ENCODE measurements around the gene ZNF718.
"Not testable (repeated sequence)": the region's sequence is repeated elsewhere in the genome, so short reads cannot be mapped to it uniquely, and the experiment has no call there.

ZNF718 gene

DNA sequence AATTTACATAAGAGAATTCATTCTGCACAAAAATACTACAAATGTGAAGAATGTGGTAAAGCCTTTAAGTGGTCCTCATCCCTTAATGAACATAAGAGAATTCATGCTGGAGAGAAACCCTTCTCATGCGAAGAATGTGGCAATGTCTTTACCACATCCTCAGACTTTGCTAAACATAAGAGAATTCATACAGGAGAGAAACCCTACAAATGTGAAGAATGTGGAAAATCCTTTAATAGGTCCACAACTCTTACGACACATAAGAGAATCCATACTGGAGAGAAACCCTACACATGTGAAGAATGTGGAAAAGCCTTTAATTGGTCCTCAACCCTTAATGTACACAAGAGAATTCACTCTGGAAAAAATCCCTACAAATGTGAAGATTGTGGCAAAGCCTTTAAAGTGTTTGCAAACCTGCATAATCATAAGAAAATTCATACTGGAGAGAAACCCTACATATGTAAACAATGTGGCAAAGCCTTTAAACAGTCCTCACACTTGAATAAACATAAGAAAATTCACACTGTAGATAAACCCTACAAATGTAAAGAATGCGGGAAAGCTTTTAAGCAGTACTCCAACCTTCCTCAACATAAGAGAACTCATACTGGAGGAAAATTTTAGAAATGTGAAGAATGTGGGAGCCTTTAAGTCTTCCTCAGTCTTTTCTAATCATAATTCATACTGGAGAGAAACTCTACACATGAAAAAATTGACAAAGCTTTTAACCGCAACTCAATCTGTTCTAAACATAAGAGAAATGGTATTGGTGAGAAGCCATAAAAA is 37.4 kb downstream of the ZNF718 start:
- no peak for DNase-seq

DNA sequence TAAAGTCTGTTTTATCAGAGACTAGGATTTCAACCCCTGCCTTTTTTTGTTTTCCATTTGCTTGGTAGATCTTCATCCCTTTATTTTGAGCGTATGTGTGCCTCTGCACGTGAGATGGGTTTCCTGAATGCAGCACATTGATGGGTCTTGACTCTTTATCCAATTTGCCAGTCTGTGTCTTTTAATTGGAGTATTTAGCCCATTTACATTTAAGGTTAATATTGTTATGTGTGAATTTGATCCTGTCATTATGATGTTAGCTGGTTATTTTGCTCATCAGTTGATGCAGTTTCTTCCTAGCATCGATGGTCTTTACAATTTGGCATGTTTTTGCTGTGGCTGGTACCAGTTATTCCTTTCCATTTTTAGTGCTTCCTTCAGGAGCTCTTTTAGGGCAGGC is 45.3 kb downstream of the ZNF718 start:
- DNase-seq = not testable (repeated sequence)

DNA sequence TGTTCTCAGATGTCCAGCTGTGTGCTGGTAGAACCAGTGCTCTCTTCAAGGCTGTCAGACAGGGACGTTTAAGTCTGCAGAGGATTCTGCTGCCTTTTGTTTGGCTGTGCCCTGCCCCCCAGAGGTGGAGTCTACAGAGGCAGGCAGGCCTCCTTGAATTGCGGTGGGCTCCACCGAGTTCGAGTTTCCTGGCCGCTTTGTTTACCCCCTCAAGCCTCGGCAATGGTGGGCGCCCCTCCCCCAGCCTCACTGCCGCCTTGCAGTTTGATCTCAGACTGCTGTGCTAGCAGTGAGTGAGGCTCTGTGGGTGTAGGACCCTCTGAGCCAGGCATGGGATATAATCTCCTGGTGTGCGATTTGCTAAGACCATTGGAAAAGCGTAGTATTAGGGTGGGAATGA is 47.0 kb downstream of the ZNF718 start:
- not testable (repeated sequence) for DNase-seq

DNA sequence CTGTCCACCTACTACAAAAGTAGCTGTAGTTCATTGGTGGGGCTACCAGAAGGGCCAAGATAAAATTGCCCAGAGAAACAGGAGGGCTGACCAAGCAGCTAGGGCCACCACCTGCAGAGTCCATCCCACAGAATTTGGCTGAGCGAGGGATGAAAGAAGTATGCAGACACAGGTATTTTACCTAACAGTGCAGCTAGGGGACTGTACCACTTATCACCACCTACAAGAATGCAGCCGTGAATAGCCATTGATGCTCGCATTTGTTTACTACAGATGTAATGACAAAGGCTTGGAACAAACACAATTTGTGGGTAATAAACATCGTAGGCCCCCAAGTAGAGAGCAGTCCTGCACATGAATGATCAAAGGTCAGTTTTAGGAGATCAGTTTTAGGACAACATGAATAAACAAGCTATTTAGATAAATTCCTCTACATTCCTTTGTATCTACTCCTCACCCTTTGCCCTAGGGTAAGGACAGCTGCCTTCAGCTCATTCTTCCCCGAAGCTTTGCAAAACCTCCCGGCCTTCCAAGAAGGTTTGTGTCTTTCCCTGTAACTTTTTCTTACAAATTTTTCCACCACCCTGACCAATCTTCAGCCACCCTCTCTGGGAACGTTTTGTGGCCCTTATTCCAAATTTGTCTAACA is 49.5 kb downstream of the ZNF718 start:
- no peak for DNase-seq

DNA sequence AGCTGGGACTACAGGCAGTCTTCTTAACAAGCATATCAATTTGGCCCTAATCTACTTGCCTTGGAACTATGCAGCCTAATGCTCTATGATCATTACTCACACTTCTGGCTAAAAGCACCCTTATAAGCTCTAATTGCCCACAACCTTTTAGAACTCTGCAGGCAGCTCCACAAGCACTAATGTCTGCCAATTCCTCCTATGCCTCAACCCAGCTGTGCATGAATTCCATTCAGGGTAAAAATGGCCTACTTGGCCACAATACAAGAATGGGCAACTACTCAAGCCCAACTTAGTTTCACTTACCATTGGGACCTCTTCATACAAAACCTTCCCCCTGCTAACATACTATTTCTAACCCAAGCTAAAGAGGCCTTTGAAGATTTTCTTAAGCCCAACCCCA is 51.7 kb downstream of the ZNF718 start:
- DNase-seq = no peak

DNA sequence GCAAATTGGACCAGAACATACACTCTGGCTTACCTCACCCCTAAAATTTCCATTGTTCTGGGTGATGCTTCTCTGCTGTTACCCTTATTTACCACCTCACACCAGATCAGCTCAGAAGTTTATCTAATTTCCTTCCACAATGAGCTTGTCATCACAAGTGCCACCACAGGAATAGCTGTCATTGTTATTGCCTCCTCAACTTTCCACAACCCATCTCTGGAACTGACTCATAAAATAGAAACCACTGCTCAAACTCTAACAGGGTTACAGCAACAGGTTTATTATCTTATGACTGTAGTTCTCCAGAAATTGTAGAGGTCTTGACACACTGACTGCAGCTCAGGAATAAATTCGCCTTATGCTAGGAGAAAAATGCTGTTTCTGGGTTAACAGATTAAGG is 52.7 kb downstream of the ZNF718 start:
- DNase-seq = no peak

DNA sequence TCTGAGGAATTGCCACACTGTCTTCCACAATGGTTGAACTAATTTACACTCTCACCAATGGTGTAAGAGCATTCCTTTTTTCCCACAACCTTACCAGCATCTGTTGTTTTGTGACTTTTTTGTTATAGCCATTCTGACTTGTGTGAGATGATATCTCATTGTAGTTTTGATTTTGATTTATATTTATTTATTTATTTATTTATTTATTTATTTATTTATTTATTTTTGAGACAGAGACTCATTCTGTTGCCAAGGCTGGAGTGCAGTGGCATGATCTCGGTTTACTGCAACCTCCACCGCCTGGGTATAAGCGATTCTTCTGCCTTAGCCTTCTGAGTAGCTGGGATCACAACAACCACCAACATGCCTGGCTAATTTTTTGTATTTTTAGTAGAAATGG is 57.9 kb downstream of the ZNF718 start:
- not testable (repeated sequence) for DNase-seq

DNA sequence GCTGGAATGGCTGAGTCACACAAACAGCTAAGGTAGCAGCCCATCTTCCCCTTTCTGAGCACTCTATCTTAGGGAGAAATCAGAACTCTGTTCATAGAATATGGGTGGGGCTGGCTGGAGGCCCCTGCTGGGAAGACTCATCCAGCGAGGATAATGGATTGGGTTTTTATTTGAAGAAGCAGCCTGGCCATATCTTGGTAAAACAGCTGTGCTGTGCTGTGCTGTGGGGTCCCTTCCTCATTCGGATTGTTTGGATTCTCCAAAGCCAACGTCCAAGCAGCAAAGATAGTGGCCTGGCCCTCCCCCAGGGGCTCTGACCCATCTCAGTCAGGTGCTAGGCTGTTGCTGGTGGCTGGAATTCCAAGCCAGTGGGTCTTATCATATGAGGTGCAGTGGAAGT is 63.8 kb downstream of the ZNF718 start:
- DNase-seq = no peak

DNA sequence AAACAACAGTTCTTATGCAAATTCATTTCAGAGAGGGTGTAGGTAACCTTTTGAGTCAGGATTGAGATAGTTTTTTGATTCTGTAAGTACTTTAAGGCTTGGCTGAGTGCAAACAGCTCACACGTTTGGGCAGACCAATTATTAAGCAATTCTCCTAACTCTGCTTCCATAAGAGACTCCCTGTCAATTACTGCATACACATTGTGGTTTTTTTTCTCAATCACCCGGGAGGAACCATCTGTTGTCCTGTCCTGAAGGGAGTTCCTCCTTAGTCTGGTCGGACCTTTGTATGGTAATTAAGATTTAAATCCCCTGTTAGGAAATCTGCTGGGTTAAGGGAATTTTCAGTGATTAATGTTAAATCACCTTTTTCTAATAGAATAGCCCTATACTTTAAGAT is 70.9 kb downstream of the ZNF718 start:
- DNase-seq = not testable (repeated sequence)

DNA sequence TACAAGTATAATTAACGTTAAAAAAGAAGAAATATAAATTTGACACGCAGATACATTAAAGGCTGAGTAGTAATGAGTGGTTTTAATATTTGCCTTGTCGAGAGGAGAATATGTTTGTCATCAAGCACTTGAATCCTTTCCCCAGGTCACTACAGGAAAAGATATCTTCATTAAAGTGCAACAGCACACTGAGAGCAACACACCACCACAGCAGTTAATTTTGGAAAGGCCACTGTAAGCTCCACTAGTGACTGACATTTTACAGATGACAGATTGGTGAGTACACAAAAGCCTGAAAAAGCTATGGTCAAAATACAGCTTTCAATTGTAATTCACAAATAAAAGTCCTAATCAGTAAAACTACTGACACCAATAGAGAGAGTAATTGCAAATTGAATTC is 76.6 kb downstream of the ZNF718 start:
- DNase-seq = no peak

DNA sequence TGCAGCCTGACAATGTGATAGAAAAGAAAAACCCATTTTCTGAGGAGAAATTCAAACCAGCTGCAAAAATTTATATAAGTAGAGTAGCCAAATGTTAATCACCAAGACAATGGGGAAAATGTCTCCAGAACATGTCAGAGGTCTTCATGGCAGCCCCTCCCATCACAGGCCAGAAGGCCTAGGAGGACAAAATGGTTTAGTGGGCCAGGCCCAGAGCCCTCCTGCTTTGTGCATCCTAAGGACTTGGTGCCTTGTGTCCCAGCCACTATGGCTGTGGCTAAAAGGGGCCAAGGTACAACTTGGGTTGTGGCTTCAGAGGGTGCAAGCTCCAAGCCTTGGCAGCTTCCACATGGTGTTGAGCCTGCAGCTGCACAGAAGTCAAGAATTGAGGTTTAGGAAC is 78.5 kb downstream of the ZNF718 start:
- not testable (repeated sequence) for DNase-seq

DNA sequence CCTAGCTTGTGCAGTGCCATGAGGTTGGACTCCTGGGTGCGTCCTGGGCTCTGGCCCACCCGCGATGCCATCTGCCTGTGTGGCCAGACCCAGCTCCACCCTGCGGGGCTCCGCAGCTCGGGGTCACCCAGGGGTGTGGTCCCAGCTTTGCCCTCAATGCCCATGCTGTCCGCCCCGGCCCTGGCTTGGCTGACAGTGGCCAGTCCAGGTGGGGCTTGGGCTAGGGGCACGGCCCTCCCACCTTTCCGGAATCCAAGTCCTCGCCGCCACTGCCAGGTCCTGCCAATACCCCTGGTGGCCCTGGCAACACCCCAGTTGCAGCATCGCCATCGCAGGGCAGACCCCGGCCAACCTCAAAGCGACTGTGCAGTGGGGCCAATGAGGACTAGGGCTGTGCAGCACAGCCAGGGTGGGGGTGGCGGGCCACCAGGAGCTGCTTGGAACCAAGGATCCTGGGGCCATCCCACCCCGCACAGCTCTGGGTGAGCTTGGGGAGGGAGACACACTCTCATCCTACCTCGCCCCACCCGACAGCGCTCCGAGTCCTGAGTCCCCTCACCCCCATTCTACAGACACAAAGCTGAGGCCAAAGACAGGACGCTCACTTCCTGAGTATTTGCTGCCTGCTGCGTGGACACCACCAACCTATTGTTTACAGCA is 80.9 kb downstream of the ZNF718 start:
- DNase-seq = no peak

DNA sequence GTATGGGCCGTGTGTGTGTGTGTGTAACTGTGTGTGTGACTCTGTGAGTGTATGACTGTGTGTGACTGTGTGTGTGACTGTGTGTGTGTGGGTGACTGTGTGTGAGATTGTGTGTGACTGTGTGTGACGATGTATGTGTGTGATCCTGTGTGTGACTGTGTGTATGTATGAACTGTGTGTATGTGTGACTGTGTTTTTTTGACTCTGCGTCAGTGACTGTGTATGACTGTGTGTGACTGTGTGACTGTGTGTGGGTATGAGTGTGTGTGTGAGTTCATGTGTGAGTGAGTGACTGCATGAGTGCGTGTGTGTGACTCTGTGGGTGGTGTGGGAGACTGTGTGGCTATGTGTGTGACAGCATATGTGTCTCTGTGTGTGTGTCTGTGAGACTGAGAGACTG is 81.8 kb downstream of the ZNF718 start:
- no peak for DNase-seq

DNA sequence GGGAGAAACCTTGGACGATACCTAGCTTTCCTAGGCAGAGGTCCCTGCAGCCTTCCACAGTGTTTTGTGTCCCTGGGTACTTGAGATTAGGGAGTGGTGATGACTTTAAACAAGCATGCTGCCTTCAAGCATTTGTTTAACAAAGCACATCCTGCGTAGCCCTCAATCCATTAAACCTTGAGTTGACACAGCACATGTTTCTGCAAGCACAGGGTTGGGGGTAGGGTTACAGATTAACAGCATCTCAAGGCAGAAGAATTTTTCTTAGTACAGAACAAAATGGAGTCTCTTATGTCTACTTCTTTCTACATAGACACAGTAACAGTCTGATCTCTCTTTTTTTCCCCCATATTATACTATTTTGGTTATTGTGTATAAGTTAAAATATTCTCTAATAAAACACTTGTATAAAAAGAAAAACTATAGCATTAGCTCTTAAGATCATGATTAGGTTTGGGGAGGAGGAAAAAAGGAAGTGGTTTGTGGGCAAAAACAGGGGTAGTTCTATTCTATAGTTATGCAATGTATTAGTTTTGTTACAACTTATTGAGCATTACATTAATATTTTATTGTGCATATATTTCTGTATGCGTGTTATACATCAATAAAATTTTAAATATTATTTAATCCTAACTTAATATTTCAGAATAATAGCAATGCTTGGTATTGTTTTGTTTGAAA is 84.3 kb downstream of the ZNF718 start:
- DNase-seq = not testable (repeated sequence)

DNA sequence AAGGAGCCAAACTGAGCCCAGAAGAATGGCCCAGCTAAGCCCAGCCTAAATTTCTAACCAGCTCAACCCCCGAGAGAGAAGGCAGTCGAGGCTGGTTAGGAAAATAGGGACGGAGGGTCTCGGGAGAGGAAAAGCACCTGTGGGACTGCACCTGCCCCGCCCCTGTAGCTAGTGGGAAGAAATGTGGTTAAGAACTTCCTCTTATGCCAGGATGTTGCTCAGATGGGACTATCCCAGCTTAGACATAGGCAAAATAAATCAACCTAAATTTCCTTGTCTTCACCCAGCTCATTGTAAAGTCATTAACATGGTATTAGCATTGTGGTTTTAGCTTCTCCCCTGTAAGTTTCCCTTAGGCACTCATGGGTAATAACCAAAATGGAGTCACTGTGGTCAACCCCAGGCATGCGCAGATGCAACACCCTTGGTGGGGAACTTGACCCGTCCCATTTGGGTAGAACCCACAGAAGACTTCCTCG is 86.8 kb downstream of the ZNF718 start:
- no peak for DNase-seq

DNA sequence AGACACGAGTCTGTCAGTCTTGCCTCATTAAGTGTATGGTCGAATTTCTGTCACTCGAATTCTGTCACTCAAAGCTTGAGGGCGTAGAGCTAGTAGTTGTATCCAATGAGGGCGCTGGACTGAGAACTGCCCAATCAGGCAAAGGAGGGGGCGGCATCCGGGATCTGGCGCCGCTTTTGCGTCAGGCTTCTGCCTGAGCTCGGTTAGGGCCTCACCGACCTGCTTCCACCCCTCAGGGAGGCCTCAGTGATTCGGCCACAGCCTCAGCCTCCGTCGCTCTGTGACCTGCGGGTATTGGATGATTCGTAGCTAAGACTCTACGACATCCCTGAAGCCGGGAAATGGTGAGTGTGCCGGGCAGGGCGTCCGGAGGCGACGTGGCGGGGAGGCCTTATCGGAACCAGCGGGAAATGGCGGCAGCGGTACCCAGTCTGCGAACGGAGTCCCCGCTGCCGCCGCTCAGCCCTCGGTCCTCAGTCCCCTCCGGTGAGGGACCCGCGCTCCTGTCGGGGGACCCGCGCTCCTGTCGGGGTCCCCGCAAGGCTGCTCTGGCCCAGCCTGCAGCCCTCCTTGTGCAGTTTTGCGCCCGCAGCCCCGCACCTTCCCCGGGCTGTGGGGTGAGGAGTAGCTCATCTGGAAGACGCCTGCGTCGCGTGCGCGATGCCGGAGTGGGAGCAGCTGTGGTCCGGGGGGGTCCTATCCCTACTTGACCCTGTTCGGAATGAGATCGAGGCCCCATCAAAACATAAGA is 88.3 kb downstream of the ZNF718 start:
- peak; percentile 39 for DNase-seq

DNA sequence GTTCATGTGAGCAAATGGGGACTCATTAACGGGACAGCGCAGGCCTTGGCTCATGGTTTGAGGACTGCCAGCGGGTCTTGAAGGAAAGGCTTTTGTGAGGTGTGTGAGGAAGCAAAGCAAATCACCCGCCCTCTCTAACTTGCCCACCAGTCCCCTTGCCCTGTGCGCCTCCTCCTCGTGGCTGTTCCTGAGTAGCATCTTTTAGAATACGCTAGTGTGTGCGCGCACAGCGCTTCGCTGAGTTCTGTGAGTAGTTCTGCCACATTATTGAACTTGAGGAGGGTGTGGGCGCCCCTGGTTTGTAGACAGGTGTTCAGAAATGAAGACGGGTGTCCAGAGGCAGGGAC is 88.9 kb downstream of the ZNF718 start:
- not testable (repeated sequence) for DNase-seq

Data from NCI-H510A (cell line).